DMS53 treated with DMSO at 0.1 percent for 48 hours (cell line): ENCODE data around the gene MARCHF11.

Source experiments
- DNase-seq: peaks from one replicate; lab custom pipeline; 2025; ENCODE audit not compliant: unreplicated experiment; lab: John Stamatoyannopoulos, UW

Gene MARCHF11, protein sequence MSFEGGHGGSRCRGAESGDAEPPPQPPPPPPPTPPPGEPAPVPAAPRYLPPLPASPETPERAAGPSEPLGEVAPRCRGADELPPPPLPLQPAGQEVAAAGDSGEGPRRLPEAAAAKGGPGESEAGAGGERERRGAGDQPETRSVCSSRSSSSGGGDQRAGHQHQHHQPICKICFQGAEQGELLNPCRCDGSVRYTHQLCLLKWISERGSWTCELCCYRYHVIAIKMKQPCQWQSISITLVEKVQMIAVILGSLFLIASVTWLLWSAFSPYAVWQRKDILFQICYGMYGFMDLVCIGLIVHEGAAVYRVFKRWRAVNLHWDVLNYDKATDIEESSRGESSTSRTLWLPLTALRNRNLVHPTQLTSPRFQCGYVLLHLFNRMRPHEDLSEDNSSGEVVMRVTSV

DNA sequence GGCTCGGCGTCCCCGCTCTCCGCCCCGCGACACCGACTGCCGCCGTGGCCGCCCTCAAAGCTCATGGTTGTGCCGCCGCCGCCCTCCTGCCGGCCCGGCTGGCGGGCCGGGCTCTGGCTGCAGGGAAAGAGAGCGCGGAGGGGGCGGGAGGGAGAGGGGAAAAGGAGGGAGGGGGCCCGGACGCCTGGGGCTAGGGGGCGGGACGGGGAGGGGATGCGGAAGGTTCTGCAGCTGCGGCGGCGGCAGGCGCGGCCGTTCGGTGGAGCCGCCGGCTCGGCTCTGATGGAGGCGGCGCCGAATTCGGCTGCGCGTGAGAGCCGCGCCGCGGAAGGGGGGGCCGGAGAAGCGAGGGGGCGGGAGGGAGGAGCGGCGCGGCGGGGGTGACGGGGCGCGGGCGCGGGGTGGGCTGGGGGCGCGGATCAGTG, at the start of gene MARCHF11:
Gene MARCHF11, minus strand, starts transcription at position 281 of the 425 bp plus-strand sequence. Its CDS starts 216 bp downstream, at position 65.
- no peak for DNase-seq

DNA sequence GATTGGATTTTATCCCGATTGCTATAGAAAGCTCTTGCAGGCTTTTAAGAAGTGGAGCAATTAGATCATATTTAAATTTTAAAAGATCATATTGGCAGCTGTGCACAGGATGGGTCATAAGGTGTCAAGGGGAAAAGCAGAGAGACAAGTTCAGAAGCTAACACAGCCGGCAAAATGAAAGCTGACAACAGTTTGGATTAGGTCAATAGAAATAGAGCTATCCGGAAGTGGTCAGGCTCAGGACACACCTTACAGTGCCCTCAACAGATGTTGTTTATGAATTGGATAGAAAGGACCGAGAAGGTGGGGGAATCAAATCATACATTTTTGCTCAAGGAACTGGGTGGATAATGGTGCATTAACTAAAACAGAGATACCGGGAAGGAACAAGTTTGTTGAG, 46.3 kb upstream of the MARCHF11 start:
- DNase-seq: no peak

DNA sequence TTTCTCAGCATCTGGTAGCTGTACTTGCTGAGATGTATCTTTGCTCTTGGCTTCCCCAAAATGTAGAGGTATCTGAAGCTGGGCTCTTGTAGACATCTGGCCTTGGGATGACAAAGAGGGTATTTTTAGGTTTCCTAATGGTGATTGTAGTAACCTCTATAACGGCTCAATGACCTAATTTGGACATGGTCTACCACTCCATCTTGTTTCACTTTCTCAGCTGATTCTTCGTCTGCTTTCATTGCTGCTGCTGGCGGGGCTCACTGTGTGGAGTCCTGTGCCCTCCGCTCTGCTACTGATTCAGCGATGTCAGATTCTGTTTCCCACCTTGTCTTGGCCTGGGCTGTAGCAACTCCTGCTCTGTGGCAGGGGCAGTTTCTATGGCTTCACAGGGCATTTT, 12.7 kb upstream of the MARCHF11 start:
- DNase-seq: no peak

DNA sequence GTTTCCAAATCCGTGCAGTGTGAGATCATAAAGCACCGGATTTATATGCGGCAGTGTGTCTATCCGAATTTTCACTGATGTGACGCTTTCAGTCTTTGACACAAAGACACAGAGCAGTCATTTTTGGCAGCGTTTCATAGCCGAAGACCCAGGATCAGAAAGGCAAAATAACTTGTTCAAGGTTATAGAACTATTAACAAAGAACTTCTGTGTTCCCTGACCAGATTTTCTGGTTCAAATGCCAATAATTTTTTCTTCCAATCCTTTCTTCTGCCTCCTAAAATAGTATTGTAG, 1.1 kb upstream of the MARCHF11 start:
- DNase-seq: no peak

DNA sequence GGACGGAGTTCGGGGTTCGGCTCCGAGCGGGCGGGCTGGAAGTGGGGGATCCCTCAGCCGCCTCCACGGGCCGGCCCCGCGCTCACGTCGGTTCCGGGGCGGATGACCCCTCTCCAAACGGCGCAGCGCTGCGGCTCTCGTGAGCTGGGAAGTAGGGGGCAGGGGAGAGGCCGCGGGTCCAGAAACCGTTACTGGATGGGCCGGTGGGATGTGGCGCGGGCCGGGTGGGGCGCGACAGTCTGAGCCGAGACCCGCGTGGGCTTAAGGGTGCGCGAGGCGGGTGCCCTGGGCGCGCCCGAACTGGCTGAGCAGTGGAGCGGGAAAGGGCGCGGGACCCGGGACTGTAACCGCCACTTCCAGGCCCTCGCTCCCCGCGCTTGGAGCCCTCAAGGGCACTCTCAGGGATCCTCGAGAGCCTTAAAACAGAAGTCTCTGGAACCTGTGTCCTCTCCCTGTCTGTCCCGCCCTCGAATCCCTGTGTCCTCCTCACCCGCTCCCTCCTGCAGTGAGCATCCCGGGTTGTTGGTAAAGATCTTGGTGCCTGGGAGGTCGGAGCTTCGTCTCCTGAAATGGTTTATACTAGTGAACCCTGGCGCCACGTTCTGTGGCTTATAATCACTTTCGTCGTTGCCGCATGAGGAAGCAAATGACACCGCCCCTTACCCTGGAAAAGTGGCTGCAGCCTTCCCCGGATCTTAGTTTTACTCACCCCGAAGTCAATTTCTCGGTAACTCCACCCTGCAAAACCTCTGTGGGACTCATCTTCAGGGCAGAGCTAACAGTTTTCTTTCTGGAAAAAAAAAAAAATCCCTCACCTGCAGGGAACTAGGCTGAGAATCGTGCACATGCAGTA, 571 bp upstream of the MARCHF11 start:
- no peak for DNase-seq

DNA sequence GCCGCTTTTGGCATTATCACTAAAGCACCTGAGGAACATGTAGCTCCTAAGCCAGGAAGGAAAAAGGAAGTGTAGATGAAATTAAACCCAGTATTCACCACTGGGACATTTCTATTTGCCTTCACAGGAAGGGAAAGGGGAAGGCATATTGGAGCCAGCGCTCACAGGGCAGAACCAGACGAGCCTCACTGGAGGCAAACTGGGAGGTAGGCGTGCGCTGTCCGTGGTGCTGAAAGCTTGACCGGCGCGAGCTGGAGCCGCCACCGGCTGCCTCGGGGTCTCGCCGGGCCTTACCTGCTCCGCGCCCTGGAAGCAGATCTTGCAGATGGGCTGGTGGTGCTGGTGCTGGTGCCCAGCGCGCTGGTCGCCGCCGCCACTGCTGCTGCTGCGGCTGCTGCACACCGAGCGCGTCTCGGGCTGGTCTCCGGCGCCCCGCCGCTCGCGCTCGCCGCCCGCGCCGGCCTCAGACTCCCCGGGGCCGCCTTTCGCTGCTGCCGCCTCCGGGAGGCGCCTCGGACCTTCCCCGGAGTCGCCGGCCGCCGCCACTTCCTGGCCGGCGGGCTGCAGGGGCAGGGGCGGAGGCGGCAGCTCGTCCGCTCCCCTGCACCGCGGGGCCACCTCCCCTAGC, 732 bp downstream of the MARCHF11 start:
- no peak for DNase-seq

DNA sequence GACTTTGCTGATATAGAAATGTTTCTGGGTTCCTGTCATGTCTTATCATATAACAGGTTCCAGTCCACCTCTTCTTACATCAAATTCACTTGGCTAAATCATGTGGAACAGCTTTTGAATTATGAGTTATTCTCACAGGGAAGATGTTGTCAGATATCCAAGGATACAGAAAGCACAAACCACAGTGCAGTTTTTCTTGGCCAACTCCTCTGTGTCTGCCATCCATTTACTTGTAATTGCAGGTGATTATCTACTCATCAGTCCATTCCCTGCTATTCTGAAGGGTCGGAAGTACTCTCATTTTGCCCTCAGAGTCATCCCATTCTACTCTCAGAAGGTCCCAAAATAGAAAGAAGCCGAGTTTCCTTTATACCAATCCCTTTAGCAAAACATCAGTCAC, 10.0 kb downstream of the MARCHF11 start:
- no peak for DNase-seq

DNA sequence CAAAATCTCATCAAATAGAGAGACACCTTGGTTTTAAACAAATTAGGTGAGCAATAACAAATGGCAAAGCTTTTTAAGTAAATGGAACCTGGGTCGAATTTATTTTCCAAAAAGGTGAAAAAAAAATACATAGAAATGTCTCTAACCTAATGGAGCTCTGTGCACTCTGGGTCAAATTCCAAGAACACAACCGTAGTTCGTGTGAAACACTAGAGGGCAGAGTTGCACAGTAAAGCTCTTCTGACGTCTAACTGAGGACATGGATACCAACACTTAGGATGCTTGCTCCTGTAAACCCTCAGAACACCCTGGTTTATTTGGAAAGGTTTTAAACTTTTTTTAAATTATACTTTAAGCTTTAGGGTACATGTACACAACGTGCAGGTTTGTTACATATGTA, 18.9 kb downstream of the MARCHF11 start:
- peak; percentile 77 for DNase-seq

DNA sequence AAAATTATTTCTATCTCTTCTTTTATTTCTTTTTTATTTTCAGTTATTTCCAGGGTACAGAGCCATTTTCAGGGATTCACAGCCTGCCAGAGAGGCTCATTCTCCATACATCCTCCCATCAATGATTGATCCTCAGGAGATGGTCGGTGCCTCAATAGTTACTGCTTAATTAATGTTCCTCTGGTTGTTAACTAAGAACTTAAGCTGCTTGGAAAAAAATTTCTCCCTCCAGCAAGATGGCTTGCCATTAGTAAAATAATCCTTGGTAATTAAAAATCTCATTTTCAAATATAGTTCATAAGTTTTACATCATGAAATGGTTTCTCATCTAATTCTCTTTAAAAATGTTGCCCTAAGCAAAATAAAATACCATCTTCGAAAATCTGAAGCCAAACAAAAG, 20.0 kb downstream of the MARCHF11 start:
- DNase-seq: no peak

DNA sequence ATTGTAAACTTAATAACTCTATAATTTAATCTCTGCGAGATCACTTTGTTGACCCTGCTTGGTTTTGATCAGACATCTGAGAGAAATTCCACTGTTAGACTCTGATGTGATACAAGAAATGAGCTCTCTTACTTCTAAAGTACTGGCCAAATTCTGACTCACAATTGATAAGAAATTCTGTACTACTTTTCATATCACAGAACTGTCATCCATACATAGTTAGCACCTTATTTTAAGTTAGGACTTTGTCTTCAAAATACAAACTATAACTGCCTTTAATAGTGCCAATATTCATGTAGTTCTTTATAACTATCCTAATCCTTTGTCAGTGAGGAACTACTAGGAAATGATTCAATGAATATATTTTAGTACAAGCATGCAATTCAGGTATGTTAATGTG, 23.4 kb downstream of the MARCHF11 start:
- no peak for DNase-seq

DNA sequence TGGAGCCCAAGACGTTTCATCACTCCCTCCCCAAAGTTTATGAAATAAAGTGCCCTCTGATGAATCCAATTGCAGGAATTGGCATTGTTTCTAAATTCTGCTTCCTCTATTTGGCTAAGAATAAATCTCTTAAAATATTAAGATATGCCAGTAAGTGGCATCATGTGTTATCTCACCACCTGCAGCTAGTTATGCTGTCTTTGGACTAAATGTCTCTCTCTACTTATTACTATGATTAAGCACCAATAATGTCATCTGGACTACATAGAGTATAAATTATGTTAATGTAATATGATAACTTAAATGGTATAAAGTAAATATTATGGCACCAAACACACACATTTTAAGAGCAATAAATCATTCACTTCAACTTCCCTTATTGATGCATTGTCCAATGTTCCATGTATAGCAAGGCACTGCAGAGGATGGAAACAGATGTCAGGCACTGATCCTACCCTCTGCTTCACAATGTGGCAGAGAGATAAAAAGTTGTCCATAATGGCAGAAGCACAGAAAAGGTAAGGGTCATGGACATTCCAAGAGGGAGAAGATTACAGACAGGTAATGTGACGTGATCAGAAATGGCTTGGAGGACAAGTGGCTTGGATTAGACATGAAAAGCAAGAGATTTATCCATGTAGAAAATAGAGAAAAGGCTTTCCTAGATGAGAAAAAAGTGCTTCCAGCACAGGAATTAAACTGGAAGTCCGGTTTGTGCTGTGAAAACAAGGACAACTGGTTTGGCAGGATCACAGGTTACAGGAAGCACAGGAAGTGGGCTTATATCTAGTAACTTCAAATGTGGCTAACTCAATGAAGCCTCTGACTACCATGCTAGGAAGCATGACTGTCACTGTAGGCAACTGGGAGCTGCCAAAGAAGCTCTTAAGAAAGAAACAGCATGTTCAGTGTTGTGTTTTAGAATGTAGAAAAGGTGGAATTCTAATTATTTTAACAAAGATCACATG, 26.7 kb downstream of the MARCHF11 start:
- DNase-seq: peak; percentile 62

DNA sequence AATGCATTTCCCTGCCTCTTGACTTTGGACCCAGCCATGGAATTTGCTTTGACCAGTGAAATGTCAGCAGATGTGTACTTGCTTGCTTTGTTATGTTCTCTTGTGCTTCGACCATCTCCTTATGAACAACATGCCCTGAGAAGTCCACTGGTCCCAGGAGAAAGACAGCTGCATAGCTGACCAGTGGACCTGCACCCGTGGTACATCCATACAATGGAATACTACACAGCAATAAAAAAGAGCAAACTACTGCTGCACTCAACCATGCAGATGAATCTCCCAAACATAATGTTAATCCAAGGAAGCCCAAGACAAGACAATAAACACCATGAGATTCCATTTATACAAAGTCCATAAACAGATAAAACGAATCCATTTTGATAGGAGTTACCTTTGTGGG, 30.0 kb downstream of the MARCHF11 start:
- DNase-seq: no peak

DNA sequence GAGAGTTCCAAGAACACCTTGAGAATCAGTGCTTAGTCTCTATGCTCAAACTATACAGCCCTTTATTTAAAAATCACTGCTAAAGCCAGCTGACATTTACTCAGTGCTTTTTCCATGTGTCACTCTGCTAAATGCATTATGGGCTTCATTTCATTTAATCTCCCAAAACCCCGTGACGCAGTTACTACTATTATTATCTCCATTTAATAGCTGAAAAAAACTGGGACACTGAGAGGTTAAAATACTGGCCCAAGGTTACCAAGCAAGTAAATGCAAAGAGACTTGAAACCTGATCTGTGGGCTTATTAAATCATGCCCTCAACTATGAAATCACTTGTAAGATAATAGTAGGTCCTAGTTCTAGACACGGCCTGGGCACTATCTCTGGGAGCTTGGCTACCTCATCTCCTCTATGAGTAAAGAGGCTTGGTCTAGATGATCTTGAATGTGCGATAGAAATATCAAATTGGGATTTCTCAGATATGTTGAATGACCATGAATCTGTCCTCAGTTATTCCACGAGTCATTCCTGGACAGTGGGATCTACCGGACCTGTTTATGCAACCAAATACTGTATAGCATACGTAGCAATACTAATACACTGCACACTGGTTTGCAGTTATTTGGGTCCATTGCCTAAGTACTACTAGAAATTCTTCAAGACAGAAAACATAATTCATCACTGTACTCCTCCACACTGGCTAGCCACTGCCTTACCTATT, 32.3 kb downstream of the MARCHF11 start:
- no peak for DNase-seq

DNA sequence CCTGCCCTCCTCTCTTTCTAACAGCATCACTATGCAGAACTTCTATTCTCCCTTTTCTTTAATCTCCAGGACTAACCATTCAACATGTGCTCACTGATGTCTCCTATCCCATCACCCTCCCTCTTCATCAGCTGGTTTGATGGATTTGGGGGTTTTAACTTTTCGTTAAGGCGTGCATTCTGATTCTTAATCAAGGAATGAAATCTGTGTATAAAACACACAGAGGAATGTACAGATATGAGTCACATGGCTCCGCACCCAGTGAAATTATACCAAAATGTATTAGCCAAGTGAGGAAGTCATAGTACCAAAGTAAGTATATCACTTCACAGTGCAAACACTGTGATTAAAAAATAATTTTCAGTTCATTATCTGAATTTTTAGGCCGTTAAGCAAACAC, 35.2 kb downstream of the MARCHF11 start:
- no peak for DNase-seq

DNA sequence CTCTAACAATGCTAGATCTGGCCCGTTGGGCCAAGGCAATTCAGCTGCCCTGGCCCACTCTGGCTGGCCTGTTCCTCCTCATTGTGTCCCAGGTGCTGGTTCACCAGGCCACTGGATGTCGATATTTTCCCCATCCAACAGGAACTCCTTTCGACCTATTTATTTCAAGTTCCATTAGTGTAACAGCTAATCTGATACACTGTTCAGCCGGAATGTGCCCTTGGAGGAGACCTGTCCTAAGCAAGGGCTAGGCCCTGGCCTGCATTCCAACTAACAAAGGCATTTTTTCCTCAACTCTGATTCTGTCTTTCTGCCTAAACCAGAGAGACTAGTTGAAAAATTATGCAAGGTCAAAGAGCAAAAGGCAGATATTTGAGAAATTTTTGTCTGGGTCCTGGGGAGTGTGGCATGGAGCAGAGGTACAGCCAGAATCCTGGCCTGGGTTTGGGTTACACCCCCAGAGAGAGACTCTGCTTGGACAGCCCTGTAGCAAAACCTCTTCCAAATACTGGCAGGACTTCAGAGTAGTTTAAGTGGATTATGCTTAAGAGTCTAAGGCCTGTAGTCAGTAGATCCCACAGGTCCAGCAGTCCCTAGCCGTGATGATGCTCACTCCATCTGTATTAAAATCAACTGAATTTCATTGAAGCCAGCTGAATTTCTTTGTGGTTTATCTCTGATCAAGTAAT, 36.1 kb downstream of the MARCHF11 start:
- DNase-seq: no peak

DNA sequence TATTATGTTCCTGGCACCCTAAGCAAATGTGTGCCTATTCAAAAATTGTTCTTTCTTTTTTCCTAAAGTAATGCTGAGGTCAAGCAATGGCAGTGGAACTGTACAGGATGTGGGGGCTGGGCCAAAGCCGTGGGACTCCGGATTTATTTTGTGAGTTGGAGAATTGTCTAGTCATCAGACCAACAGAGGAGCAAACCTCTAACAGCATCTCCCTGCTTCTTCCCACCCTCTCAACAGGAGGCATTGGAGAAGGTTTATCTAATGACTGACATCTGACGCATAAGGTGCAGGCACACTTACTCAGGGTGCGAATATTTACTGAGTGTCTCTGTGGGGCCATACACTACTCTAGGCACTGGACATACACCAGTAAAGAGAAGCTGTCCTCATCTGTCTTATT, 38.6 kb downstream of the MARCHF11 start:
- DNase-seq: no peak

DNA sequence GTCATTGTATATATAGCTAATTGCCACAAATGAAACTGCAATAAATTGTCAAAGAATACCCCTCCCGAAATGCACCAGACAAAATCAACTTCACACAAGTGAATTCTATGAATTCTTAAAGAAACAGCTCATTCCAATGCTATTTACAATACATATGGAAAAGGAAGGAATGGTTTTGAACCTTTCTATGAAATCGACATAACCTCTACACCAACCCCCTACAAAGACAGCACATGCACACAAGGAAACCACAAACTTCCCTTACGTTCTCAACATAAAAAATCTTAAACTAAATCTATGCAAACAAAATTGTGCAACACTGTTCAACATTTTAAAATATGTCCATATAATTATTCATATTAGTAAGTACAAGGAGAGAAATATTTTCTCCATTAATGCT, 39.2 kb downstream of the MARCHF11 start:
- no peak for DNase-seq

DNA sequence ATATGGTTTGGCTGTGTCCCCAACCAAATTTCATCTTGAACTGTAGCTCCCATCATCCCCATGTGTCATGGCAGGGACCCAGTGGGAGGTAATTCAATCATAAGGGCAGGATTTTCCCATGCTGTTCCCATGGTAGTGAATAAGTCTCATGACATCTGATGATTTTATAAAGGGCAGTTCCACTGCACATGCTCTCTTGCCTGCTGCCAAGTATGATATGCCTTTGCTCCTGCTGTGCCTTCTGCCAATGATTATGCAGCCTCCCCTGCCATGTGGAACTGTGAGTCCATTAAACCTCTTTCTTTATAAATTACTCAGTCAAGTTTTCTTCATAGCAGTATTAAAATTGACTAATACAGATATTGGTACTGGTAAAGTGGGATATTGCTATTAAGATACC, 42.4 kb downstream of the MARCHF11 start:
- DNase-seq: no peak

DNA sequence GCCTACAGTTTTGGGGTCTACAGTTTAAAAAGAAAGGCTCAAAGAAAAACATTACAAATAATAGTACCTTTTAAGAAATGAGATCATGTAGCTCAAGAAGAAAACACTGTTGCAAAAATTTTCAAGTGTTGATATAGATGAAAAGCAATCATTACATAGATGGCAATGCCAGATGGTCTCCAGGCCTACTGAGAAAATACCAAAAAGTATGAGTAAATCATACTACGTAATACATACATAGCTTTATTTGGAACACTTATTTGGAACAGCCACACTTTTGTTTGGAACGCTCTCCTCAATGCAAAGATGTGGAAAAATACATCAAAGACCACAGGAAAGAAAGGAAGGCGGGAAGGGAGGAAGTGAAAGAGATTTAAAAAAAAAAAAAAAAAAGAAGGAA, 44.1 kb downstream of the MARCHF11 start:
- DNase-seq: no peak

DNA sequence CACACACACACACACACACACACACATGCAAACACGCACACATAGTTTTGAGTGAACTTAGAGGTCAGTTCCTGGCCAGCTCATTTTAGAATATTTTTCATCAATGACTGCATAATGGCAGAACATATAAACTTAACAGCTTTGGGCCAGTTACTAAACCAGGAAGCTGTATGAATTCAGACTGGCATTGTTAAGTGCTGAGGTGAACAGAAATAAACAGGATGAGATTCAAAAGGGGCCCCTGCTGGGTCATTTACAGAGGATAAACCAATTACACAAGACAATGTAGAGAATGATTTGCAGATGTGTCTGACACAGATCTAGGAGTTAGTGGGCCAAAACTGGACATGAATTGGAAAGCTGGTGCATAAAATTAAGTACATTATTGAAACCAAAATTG, 44.6 kb downstream of the MARCHF11 start:
- no peak for DNase-seq
